Skeletal muscle tissue (tissue), 4 donors: ENCODE data around the gene DSG1. TPM values are rescaled to one million over a fixed set of nuclear protein-coding genes. Genes with fewer than 3 reads are reported as not detected.

Experiments
- H3K27ac ChIP-seq: one replicate; pipeline ENCODE4 v1.7.0; 2013; ENCODE audit warnings: mild to moderate bottlenecking, low read depth, low read length, inconsistent platforms
- H3K27me3 ChIP-seq, 3 donors: one replicate each; pipeline ENCODE4 v1.7.0; 2013; ENCODE audit warnings: low read length in 3 of 3; ENCODE audit not compliant: control insufficient read depth in 3 of 3, insufficient read depth in 3 of 3
- H3K36me3 ChIP-seq, 3 donors: one replicate each; pipeline ENCODE4 v1.7.0; 2013; ENCODE audit warnings: low read length in 3 of 3; ENCODE audit not compliant: control insufficient read depth in 3 of 3, insufficient read depth in 3 of 3
- H3K4me1 ChIP-seq, 3 donors: one replicate each; pipeline ENCODE4 v1.7.0; 2013; ENCODE audit warnings: low read length in 3 of 3, mild to moderate bottlenecking in 3 of 3; ENCODE audit not compliant: control insufficient read depth in 3 of 3, insufficient read depth in 3 of 3
- H3K4me3 ChIP-seq, 3 donors: one replicate each; pipeline ENCODE4 v1.7.0; 2013; ENCODE audit warnings: low read length in 3 of 3
- H3K9ac ChIP-seq, 3 donors: one replicate each; pipeline ENCODE4 v1.7.0; 2013; ENCODE audit warnings: low read length in 3 of 3, mild to moderate bottlenecking in 3 of 3, moderate library complexity in 2 of 3, low read depth in 1 of 3
- H3K9me3 ChIP-seq, 3 donors: one replicate each; pipeline ENCODE4 v1.7.0; 2013; ENCODE audit warnings: low read length in 3 of 3; ENCODE audit not compliant: control insufficient read depth in 3 of 3
- total RNA-seq: library from RNA; depleted of rRNA; stranded (reverse); fragments of >200 nt; gene quantifications from one replicate; pipeline ENCODE4 v1.2.3, GENCODE V29; 2014
- donor health status: Osteomylitis.

DSG1 gene
- total RNA-seq, 1 donor from 2014 or later: not detected

GRCh38 chr18:31380912-31381311, 63.0 kb downstream of the DSG1 start:
- no peaks in the 10 kb centered on the region for H3K27me3 ChIP-seq
- no peak overlapping the region for H3K4me3 ChIP-seq
- no peaks in the 10 kb centered on the region for H3K36me3 ChIP-seq
- no peak overlapping the region for H3K9ac ChIP-seq
- H3K27ac ChIP-seq: no peak overlapping the region
- H3K9me3 ChIP-seq: no peaks in the 10 kb centered on the region
- H3K4me1 ChIP-seq: no peaks in the 10 kb centered on the region

DNA sequence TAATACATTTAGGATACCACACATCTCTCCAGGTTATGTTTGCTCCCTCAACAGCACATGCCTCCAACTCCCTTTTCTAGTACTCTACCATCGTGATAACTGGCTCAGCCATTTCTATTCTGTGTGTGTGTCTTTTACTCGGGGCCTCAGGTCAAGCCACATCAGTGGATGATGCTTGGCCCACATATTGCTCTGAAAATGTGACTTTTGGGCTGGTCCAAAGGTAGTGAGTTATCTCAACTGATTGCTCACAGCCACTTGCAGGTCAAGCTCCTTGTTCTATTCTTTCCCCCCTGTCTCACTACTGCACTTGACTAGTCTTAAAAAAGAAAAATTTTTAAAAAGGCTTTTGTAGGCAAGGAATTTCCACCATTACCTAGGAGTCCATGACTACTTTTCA, 64.1 kb downstream of the DSG1 start:
- no peak overlapping the region for H3K4me3 ChIP-seq
- no peaks in the 10 kb centered on the region for H3K27me3 ChIP-seq
- no peaks in the 10 kb centered on the region for H3K4me1 ChIP-seq
- no peak overlapping the region for H3K27ac ChIP-seq
- no peaks in the 10 kb centered on the region for H3K36me3 ChIP-seq
- no peaks in the 10 kb centered on the region for H3K9me3 ChIP-seq
- H3K9ac ChIP-seq: no peak overlapping the region

DNA sequence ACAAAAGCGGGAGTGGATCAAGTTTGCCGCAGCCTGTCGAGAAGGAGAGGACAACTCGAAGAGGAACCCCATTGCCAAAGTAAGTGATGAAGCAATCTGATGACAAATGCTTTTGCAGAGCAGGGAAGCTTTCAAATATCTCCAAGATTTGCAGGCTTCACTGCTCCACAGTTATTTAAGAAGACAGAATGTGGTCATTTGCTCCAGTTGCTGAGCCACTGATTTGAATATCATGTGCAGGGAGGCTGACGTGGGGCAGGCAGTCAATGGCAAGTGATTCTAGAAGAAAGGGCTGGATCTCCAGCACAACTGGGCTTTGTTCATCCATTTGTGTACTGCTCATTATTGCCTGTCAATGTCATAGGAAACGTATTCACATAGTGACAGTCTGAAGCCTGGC, 68.8 kb downstream of the DSG1 start:
- no peak overlapping the region for H3K4me3 ChIP-seq
- no peak overlapping the region for H3K9ac ChIP-seq
- no peak overlapping the region for H3K27ac ChIP-seq
- no peaks in the 10 kb centered on the region for H3K36me3 ChIP-seq
- H3K9me3 ChIP-seq: no peaks in the 10 kb centered on the region
- no peaks in the 10 kb centered on the region for H3K4me1 ChIP-seq
- no peaks in the 10 kb centered on the region for H3K27me3 ChIP-seq

GRCh38 chr18:31393286-31393685, 75.3 kb downstream of the DSG1 start:
- Histone ChIP-seq H3K27ac (no peak overlapping the region), H3K4me1 (no peaks in the 10 kb centered on the region), H3K4me3 (no peak overlapping the region), H3K36me3 (no peaks in the 10 kb centered on the region), H3K9ac (no peak overlapping the region), H3K27me3 (no peaks in the 10 kb centered on the region), H3K9me3 (no peaks in the 10 kb centered on the region)

GRCh38 chr18:31396796-31397612, 79.0 kb downstream of the DSG1 start:
- no peaks in the 10 kb centered on the region for H3K36me3 ChIP-seq
- no peaks in the 10 kb centered on the region for H3K4me1 ChIP-seq
- no peak overlapping the region for H3K4me3 ChIP-seq
- H3K9ac ChIP-seq: no peak overlapping the region
- H3K27ac ChIP-seq: no peak overlapping the region
- no peaks in the 10 kb centered on the region for H3K27me3 ChIP-seq
- H3K9me3 ChIP-seq: no peaks in the 10 kb centered on the region

GRCh38 chr18:31398191-31398590, 80.2 kb downstream of the DSG1 start:
- Histone ChIP-seq H3K4me1 (no peaks in the 10 kb centered on the region), H3K27ac (no peak overlapping the region), H3K36me3 (no peaks in the 10 kb centered on the region), H3K9ac (no peak overlapping the region), H3K9me3 (no peaks in the 10 kb centered on the region), H3K27me3 (no peaks in the 10 kb centered on the region), H3K4me3 (no peak overlapping the region)

GRCh38 chr18:31399306-31400032, 81.5 kb downstream of the DSG1 start:
- Histone ChIP-seq H3K36me3 (no peaks in the 10 kb centered on the region), H3K27me3 (no peaks in the 10 kb centered on the region), H3K9me3 (no peaks in the 10 kb centered on the region), H3K4me1 (no peaks in the 10 kb centered on the region), H3K27ac (no peak overlapping the region), H3K4me3 (no peak overlapping the region), H3K9ac (no peak overlapping the region)

DNA sequence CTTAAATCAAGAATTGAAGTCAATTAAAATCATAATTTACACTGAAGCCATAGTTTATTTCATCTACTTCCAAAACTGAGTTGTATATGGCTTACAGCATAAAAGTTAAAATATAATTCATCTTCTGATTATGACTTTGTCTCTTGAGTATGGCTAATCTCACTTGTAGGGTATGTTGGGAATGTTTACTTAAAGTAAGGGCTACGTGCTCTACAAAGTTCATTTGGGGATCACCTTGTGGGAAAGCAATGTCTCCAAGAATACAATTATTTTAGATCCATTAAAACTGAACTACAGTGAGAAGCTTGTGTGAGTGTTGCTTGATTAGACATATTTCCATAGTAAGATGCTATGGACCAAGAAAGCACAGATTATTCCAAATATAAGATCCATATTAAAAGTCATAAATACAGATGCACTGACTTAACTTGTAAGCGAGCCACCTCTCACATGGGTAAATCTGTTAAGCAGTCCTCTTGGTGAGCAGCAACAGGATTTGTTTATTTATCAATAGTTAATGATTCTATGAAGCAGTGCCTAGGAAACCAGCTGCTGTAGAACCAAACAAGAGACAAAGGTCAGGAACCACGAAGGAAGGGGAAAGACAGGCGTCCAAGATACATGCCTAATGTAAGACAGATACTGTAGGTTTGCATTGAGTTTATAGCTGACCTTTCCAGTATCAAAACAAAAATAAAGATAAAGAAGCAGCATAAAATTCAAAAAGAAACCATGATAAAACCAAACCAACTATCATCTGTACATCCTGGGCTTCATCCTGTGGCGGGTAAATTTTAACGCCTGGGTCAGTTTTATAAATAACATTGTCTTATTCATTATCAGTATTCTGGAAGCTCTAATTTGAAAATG, 83.4 kb downstream of the DSG1 start:
- no peaks in the 10 kb centered on the region for H3K36me3 ChIP-seq

GRCh38 chr18:31402026-31402373, 84.0 kb downstream of the DSG1 start:
- Histone ChIP-seq H3K36me3 (no peaks in the 10 kb centered on the region), H3K4me1 (no peaks in the 10 kb centered on the region), H3K27me3 (no peaks in the 10 kb centered on the region), H3K27ac (no peak overlapping the region), H3K9me3 (no peaks in the 10 kb centered on the region), H3K9ac (no peak overlapping the region), H3K4me3 (no peak overlapping the region)

More for the DNA sequence above, 83.4 kb downstream of the DSG1 start:
- no peak overlapping the region for H3K4me3 ChIP-seq
- no peak overlapping the region for H3K27ac ChIP-seq
- H3K27me3 ChIP-seq: no peaks in the 10 kb centered on the region
- no peak overlapping the region for H3K9ac ChIP-seq
- no peaks in the 10 kb centered on the region for H3K9me3 ChIP-seq
- no peaks in the 10 kb centered on the region for H3K4me1 ChIP-seq

GRCh38 chr18:31403409-31403808, 85.4 kb downstream of the DSG1 start:
- Histone ChIP-seq H3K9ac (no peak overlapping the region), H3K36me3 (no peaks in the 10 kb centered on the region), H3K4me3 (no peak overlapping the region), H3K9me3 (no peaks in the 10 kb centered on the region), H3K4me1 (no peaks in the 10 kb centered on the region), H3K27ac (no peak overlapping the region), H3K27me3 (no peaks in the 10 kb centered on the region)
